WTC11 (cell line): ENCODE results near the gene ATP9B. TPM values are rescaled to one million over a fixed set of nuclear protein-coding genes. Genes with fewer than 3 reads are reported as not detected.

Source experiments
- ATAC-seq: fragments of 200-7000 bp; cut with Tn5 transposase; 2 replicates; pipeline ENCODE4 v1.10.0; 2021; ENCODE audit warnings: mild to moderate bottlenecking, moderate library complexity
- CTCF ChIA-PET: fragments of 300-600 bp; sonication (Branson Sonifier 250); formaldehyde crosslinking; loops from one replicate; lab custom pipeline; 2021; ENCODE audit warnings: antibody characterized with exemption; lab: Charles Lee
- POLR2A ChIA-PET: fragments of 350-600 bp; sonication (Branson Sonifier 250); formaldehyde crosslinking; loops from one replicate; lab custom pipeline; 2021; ENCODE audit warnings: antibody characterized with exemption; lab: Charles Lee
- DNase-seq: peaks from one replicate; pipeline ENCODE4 v3.0.0; 2021; ENCODE audit warnings: low spot score
- H3K27ac Mint-ChIP-seq: 2 replicates; pipeline ENCODE4 v1.8.0; 2021; ENCODE audit warnings: mixed read lengths
- H3K27me3 Mint-ChIP-seq: 2 replicates; pipeline ENCODE4 v1.8.0; 2021; ENCODE audit warnings: low read depth, mild to moderate bottlenecking, moderate library complexity, mixed read lengths
- H3K36me3 Mint-ChIP-seq: 2 replicates; pipeline ENCODE4 v1.8.0; 2021; ENCODE audit warnings: mixed read lengths
- H3K4me1 Mint-ChIP-seq: 2 replicates; pipeline ENCODE4 v1.8.0; 2022; ENCODE audit warnings: mixed read lengths
- H3K4me3 Mint-ChIP-seq: 2 replicates; pipeline ENCODE4 v1.8.0; 2021; ENCODE audit warnings: mild to moderate bottlenecking, moderate library complexity, mixed read lengths
- H3K9me3 Mint-ChIP-seq: 2 replicates; pipeline ENCODE4 v1.8.0; 2021; ENCODE audit warnings: mixed read lengths
- CBFB ChIP-seq: sonication (generic); formaldehyde crosslinking; IDR thresholded peaks from 2 replicates; pipeline ENCODE4 v1.8.1; 2022; ENCODE audit warnings: mild to moderate bottlenecking, low read depth, missing genetic modification reagents
- ELF4 ChIP-seq: sonication (generic); formaldehyde crosslinking; IDR thresholded peaks from 2 replicates; pipeline ENCODE4 v1.8.1; 2022; ENCODE audit warnings: low read depth, mild to moderate bottlenecking, moderate library complexity, missing genetic modification reagents
- GTF2I ChIP-seq: fragments of 250-450 bp; sonication (Bioruptor Pico); conservative IDR thresholded peaks from 2 replicates; pipeline ENCODE4 v1.4.0; 2021; ENCODE audit warnings: mild to moderate bottlenecking
- IRF2 ChIP-seq: sonication (generic); formaldehyde crosslinking; IDR thresholded peaks from 2 replicates; pipeline ENCODE4 v1.8.0; 2022; ENCODE audit warnings: low read depth, missing genetic modification reagents, borderline replicate concordance
- JUN ChIP-seq: sonication (generic); formaldehyde crosslinking; IDR thresholded peaks from 2 replicates; pipeline ENCODE4 v1.8.0; 2023; ENCODE audit warnings: mild to moderate bottlenecking, missing genetic modification reagents
- KAT7 ChIP-seq: sonication (generic); formaldehyde crosslinking; IDR thresholded peaks from 2 replicates; pipeline ENCODE4 v1.8.1; 2023; ENCODE audit warnings: missing genetic modification reagents, mild to moderate bottlenecking, borderline replicate concordance
- NR3C1 ChIP-seq: sonication (generic); formaldehyde crosslinking; conservative IDR thresholded peaks from 2 replicates; pipeline ENCODE4 v1.8.1; 2023; ENCODE audit warnings: low read depth, mild to moderate bottlenecking, missing genetic modification reagents
- RORB ChIP-seq: fragments of 250-450 bp; sonication (Bioruptor Pico); IDR thresholded peaks from 2 replicates; pipeline ENCODE4 v1.9.0; 2021; ENCODE audit warnings: mild to moderate bottlenecking
- SOX15 ChIP-seq: fragments of 250-450 bp; sonication (Bioruptor Pico); IDR thresholded peaks from 2 replicates; pipeline ENCODE4 v1.9.0; 2021; ENCODE audit warnings: mild to moderate bottlenecking
- TCF7 ChIP-seq: sonication (generic); formaldehyde crosslinking; IDR thresholded peaks from 2 replicates; pipeline ENCODE4 v1.8.0; 2022; ENCODE audit warnings: mild to moderate bottlenecking, low read depth, missing genetic modification reagents, moderate library complexity
- TEAD4 ChIP-seq: sonication (generic); formaldehyde crosslinking; IDR thresholded peaks from 2 replicates; pipeline ENCODE4 v1.8.0; 2022; ENCODE audit warnings: mild to moderate bottlenecking, missing genetic modification reagents
- ZBTB21 ChIP-seq: sonication (generic); formaldehyde crosslinking; IDR thresholded peaks from 2 replicates; pipeline ENCODE4 v1.8.1; 2023; ENCODE audit warnings: mild to moderate bottlenecking, missing genetic modification reagents, borderline replicate concordance
- ZNF263 ChIP-seq: sonication (generic); formaldehyde crosslinking; IDR thresholded peaks from 2 replicates; pipeline ENCODE4 v1.8.1; 2022; ENCODE audit warnings: low read depth, mild to moderate bottlenecking, moderate library complexity, missing genetic modification reagents
- total RNA-seq: library from RNA; stranded (reverse); gene quantifications from 3 replicates; pipeline ENCODE4 v1.2.3, GENCODE V29; 2021
- TF ChIP-seq, protein P1 (sequence below): sonication (generic); formaldehyde crosslinking; IDR thresholded peaks from 2 replicates; pipeline ENCODE4 v1.8.1; 2023; ENCODE audit warnings: mild to moderate bottlenecking, missing genetic modification reagents, borderline replicate concordance
- TF ChIP-seq, protein P2 (sequence below): sonication (generic); formaldehyde crosslinking; IDR thresholded peaks from 2 replicates; pipeline ENCODE4 v1.8.1; 2023; ENCODE audit warnings: mild to moderate bottlenecking, moderate library complexity, missing genetic modification reagents
- TF ChIP-seq, protein P3 (sequence below): sonication (generic); formaldehyde crosslinking; IDR thresholded peaks from 2 replicates; pipeline ENCODE4 v1.8.1; 2022; ENCODE audit warnings: mild to moderate bottlenecking, moderate library complexity, missing genetic modification reagents
- TF ChIP-seq, protein P4 (sequence below): sonication (generic); formaldehyde crosslinking; IDR thresholded peaks from 2 replicates; pipeline ENCODE4 v1.8.1; 2023; ENCODE audit warnings: mild to moderate bottlenecking, missing genetic modification reagents, moderate library complexity
- TF ChIP-seq, protein P5 (sequence below): sonication (generic); formaldehyde crosslinking; IDR thresholded peaks from 2 replicates; pipeline ENCODE4 v1.8.1; 2022; ENCODE audit warnings: missing genetic modification reagents, borderline replicate concordance
- TF ChIP-seq, protein P6 (sequence below): fragments of 250-450 bp; sonication (Bioruptor Pico); IDR thresholded peaks from 2 replicates; pipeline ENCODE4 v1.9.0; 2021; ENCODE audit warnings: moderate library complexity, mild to moderate bottlenecking, inconsistent platforms, borderline replicate concordance

Gene ATP9B
- total RNA-seq, 1 experiment from 2014 or later = 19.0 TPM

DNA sequence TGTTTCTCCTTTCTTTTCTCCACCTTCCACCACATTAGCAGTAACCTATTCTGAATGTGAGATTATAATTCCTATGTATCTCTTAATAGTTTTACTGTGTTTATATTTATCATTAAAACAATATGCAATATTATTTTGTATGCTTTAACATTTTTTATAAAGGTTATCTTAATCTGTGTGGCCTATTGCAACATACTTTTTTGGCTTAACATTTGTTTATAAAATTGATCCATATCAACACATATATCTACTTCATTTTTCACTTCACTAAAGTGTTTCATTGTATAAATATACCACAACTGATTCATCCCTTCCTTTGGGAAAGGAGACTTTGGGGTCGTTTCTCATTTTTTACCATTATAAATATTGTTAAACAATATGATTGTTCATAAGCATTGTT is 48.6 kb downstream of the ATP9B start (continued):
- TF ChIP-seq, protein P1, sequence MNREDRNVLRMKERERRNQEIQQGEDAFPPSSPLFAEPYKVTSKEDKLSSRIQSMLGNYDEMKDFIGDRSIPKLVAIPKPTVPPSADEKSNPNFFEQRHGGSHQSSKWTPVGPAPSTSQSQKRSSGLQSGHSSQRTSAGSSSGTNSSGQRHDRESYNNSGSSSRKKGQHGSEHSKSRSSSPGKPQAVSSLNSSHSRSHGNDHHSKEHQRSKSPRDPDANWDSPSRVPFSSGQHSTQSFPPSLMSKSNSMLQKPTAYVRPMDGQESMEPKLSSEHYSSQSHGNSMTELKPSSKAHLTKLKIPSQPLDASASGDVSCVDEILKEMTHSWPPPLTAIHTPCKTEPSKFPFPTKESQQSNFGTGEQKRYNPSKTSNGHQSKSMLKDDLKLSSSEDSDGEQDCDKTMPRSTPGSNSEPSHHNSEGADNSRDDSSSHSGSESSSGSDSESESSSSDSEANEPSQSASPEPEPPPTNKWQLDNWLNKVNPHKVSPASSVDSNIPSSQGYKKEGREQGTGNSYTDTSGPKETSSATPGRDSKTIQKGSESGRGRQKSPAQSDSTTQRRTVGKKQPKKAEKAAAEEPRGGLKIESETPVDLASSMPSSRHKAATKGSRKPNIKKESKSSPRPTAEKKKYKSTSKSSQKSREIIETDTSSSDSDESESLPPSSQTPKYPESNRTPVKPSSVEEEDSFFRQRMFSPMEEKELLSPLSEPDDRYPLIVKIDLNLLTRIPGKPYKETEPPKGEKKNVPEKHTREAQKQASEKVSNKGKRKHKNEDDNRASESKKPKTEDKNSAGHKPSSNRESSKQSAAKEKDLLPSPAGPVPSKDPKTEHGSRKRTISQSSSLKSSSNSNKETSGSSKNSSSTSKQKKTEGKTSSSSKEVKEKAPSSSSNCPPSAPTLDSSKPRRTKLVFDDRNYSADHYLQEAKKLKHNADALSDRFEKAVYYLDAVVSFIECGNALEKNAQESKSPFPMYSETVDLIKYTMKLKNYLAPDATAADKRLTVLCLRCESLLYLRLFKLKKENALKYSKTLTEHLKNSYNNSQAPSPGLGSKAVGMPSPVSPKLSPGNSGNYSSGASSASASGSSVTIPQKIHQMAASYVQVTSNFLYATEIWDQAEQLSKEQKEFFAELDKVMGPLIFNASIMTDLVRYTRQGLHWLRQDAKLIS = no peak
- TF ChIP-seq ZBTB21 (CRISPR knock-in tag) = no peak
- no peak for TF ChIP-seq CBFB (CRISPR knock-in tag)
- TF ChIP-seq, protein P2, sequence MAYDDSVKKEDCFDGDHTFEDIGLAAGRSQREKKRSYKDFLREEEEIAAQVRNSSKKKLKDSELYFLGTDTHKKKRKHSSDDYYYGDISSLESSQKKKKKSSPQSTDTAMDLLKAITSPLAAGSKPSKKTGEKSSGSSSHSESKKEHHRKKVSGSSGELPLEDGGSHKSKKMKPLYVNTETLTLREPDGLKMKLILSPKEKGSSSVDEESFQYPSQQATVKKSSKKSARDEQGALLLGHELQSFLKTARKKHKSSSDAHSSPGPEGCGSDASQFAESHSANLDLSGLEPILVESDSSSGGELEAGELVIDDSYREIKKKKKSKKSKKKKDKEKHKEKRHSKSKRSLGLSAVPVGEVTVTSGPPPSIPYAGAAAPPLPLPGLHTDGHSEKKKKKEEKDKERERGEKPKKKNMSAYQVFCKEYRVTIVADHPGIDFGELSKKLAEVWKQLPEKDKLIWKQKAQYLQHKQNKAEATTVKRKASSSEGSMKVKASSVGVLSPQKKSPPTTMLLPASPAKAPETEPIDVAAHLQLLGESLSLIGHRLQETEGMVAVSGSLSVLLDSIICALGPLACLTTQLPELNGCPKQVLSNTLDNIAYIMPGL (CRISPR knock-in tag) = no peak
- no peak for TF ChIP-seq TEAD4 (CRISPR knock-in tag)
- TF ChIP-seq RORB = no peak
- TF ChIP-seq, protein P3, sequence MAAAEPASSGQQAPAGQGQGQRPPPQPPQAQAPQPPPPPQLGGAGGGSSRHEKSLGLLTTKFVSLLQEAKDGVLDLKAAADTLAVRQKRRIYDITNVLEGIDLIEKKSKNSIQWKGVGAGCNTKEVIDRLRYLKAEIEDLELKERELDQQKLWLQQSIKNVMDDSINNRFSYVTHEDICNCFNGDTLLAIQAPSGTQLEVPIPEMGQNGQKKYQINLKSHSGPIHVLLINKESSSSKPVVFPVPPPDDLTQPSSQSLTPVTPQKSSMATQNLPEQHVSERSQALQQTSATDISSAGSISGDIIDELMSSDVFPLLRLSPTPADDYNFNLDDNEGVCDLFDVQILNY = no peak
- TF ChIP-seq, protein P4, sequence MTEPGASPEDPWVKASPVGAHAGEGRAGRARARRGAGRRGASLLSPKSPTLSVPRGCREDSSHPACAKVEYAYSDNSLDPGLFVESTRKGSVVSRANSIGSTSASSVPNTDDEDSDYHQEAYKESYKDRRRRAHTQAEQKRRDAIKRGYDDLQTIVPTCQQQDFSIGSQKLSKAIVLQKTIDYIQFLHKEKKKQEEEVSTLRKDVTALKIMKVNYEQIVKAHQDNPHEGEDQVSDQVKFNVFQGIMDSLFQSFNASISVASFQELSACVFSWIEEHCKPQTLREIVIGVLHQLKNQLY (CRISPR knock-in tag) = no peak
- no peak for TF ChIP-seq ELF4
- no peak for TF ChIP-seq SOX15
- TF ChIP-seq, all 79 proteins: peak for 0

DNA sequence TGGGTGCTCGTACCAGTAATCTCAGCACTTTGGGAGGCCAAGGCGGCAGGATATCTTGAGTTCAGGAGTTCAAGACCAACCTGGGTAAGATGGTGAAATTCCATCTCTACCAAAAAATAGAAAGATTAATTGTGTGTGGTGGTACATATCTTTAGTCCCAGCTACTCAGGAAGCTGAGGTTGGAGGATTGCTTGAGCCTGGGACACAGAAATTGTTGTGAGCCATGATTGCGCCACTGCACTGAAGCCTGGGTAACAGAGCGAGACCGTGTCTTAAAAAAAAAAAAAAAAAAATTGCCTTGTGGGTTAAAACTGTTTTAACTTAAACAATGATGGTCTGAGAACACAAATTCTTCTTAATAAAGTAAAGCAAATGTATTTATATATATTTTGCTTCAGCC is 49.6 kb downstream of the ATP9B start:
- no peak overlapping the region for H3K27ac Mint-ChIP-seq
- POLR2A ChIA-PET = no interaction called here

More for the DNA sequence above, 49.6 kb downstream of the ATP9B start:
- TF ChIP-seq, protein P5, sequence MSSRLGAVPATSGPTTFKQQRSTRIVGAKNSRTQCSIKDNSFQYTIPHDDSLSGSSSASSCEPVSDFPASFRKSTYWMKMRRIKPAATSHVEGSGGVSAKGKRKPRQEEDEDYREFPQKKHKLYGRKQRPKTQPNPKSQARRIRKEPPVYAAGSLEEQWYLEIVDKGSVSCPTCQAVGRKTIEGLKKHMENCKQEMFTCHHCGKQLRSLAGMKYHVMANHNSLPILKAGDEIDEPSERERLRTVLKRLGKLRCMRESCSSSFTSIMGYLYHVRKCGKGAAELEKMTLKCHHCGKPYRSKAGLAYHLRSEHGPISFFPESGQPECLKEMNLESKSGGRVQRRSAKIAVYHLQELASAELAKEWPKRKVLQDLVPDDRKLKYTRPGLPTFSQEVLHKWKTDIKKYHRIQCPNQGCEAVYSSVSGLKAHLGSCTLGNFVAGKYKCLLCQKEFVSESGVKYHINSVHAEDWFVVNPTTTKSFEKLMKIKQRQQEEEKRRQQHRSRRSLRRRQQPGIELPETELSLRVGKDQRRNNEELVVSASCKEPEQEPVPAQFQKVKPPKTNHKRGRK (CRISPR knock-in tag) = no peak
- TF ChIP-seq, protein P6, sequence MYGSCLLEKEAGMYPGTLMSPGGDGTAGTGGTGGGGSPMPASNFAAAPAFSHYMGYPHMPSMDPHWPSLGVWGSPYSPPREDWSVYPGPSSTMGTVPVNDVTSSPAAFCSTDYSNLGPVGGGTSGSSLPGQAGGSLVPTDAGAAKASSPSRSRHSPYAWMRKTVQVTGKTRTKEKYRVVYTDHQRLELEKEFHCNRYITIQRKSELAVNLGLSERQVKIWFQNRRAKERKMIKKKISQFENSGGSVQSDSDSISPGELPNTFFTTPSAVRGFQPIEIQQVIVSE = no peak
- TF ChIP-seq IRF2 = no peak
- no peak for TF ChIP-seq KAT7 (CRISPR knock-in tag)
- TF ChIP-seq ZNF263 = no peak
- TF ChIP-seq CBFB (CRISPR knock-in tag) = no peak
- TF ChIP-seq NR3C1 = no peak
- no peak for TF ChIP-seq JUN
- no peak for TF ChIP-seq TCF7
- no peak for TF ChIP-seq GTF2I
- DNase-seq (no peak), ATAC-seq (no peak)
- H3K4me3 Mint-ChIP-seq = no peak overlapping the region
- CTCF ChIA-PET = no interaction called here
- 0 out of 2 replicates have a peak, but pooled peaks cover 4% of the 10 kb centered on the region for H3K9me3 Mint-ChIP-seq
- peaks cover 14% of the 10 kb centered on the region for H3K36me3 Mint-ChIP-seq
- no peaks in the 10 kb centered on the region for H3K4me1 Mint-ChIP-seq
- H3K27me3 Mint-ChIP-seq = no peaks in the 10 kb centered on the region
